Activated naive CD8-positive, alpha-beta T cell treated with anti-CD3 and anti-CD28 coated beads, Interleukin-2, amount 10 ng/mL, durations not matched to agents 7 days and 5 days (primary cell): Measurements from ENCODE around the gene ARF4. TPM values are rescaled to one million over a fixed set of nuclear protein-coding genes. Genes with fewer than 3 reads are reported as not detected.

Experiments
- ATAC-seq: fragments of 150-1000 bp; cut with Tn5 transposase; one replicate; pipeline ENCODE4 v1.10.0; 2021; ENCODE audit warnings: low read depth, moderate library complexity
- POLR2A ChIA-PET: fragments of 350-600 bp; sonication (Branson Sonifier 250); formaldehyde crosslinking; loops from one replicate; lab custom pipeline; 2021; ENCODE audit warnings: antibody characterized with exemption; lab: Charles Lee
- DNase-seq: peaks from one replicate; pipeline ENCODE4 v3.0.0; 2021
- H3K27ac Mint-ChIP-seq: one replicate; pipeline ENCODE4 v1.8.0; 2022; ENCODE audit warnings: mild to moderate bottlenecking, mixed read lengths
- H3K27me3 Mint-ChIP-seq: one replicate; pipeline ENCODE4 v1.8.0; 2022; ENCODE audit warnings: mild to moderate bottlenecking, moderate library complexity, mixed read lengths
- H3K36me3 Mint-ChIP-seq: one replicate; pipeline ENCODE4 v1.8.0; 2021; ENCODE audit warnings: mild to moderate bottlenecking, mixed read lengths
- H3K4me1 Mint-ChIP-seq: one replicate; pipeline ENCODE4 v1.8.0; 2021; ENCODE audit warnings: mixed read lengths
- H3K4me3 Mint-ChIP-seq: one replicate; pipeline ENCODE4 v1.8.0; 2022; ENCODE audit warnings: mild to moderate bottlenecking, moderate library complexity, mixed read lengths
- H3K9me3 Mint-ChIP-seq: one replicate; pipeline ENCODE4 v1.8.0; 2021; ENCODE audit warnings: mixed read lengths
- total RNA-seq, 2 experiments: library from RNA; stranded (reverse); gene quantifications; one replicate each; pipeline ENCODE4 v1.2.3, GENCODE V29; 2021

The ARF4 gene
- total RNA-seq, 2 experiments from 2014 or later, result 46.1 to 46.3 TPM

GRCh38 chr3:57569859-57570450 lies 27.2 kb downstream of the ARF4 start:
- Mint-ChIP-seq H3K9me3 (no peaks in the 10 kb centered on the region), H3K4me1 (no peaks in the 10 kb centered on the region), H3K27ac (no peak overlapping the region), H3K36me3 (peaks cover 26% of the 10 kb centered on the region), H3K4me3 (no peak overlapping the region), H3K27me3 (no peaks in the 10 kb centered on the region)
- POLR2A ChIA-PET, result no interaction called here
- DNase-seq (no peak), ATAC-seq (no peak)

- DNase-seq (no peak), ATAC-seq (no peak)
- POLR2A ChIA-PET, result no interaction called here
- H3K9me3 Mint-ChIP-seq, result peaks cover 2% of the 10 kb centered on the region
- peaks cover 26% of the 10 kb centered on the region for H3K36me3 Mint-ChIP-seq
- H3K27ac Mint-ChIP-seq, result no peak overlapping the region
- H3K27me3 Mint-ChIP-seq, result no peaks in the 10 kb centered on the region
- peaks cover 37% of the 10 kb centered on the region for H3K4me1 Mint-ChIP-seq
- H3K4me3 Mint-ChIP-seq, result peak overlapping the region; percentile 60
These were observed 37.6 kb downstream of the ARF4 start for GRCh38 chr3:57559526-57559925.

GRCh38 chr3:57557085-57557537 lies 40.0 kb downstream of the ARF4 start:
- DNase-seq (peak; percentile 65), ATAC-seq (peak; percentile 64)
- Mint-ChIP-seq H3K36me3 (peaks cover 22% of the 10 kb centered on the region), H3K27me3 (no peaks in the 10 kb centered on the region), H3K27ac (peak overlapping the region; percentile 99), H3K4me1 (peaks cover 34% of the 10 kb centered on the region), H3K9me3 (no peaks in the 10 kb centered on the region), H3K4me3 (peak overlapping the region; percentile 90)
- POLR2A ChIA-PET, result interaction anchor here (0.6 to 3.7 kb wide), 8 partner anchors 9 to 329 kb away, joined by 3 to 55 read pairs (median 3); partner anchors contain the start of genes ARF4 and SLMAP

GRCh38 chr3:57556459-57557084 lies 40.6 kb downstream of the ARF4 start:
- Mint-ChIP-seq H3K4me3 (peak overlapping the region; percentile 90), H3K4me1 (peaks cover 33% of the 10 kb centered on the region), H3K9me3 (no peaks in the 10 kb centered on the region), H3K36me3 (peaks cover 22% of the 10 kb centered on the region), H3K27ac (peak overlapping the region; percentile 99), H3K27me3 (no peaks in the 10 kb centered on the region)
- ATAC-seq, result peak; percentile 46
- POLR2A ChIA-PET, result interaction anchor here (0.6 to 3.7 kb wide), 9 partner anchors 9 to 329 kb away, joined by 3 to 55 read pairs (median 3); partner anchors contain the start of genes ARF4, DENND6A and SLMAP
- DNase-seq, result no peak

GRCh38 chr3:57555738-57556458 lies 41.2 kb downstream of the ARF4 start, which contains the start of gene PDE12:
Gene PDE12 (plus strand): TSS chr3:57556274. CDS start chr3:57556380, 106 bp downstream.
- Mint-ChIP-seq H3K4me3 (peak within 1 kb of the TSS; percentile 90), H3K9me3 (no peaks in the 10 kb centered on the region), H3K36me3 (peaks cover 22% of the 10 kb centered on the region), H3K27ac (peak within 1 kb of the TSS; percentile 99), H3K27me3 (no peaks in the 10 kb centered on the region), H3K4me1 (peaks cover 30% of the 10 kb centered on the region)
- DNase-seq (peak; percentile 82), ATAC-seq (peak; percentile 73)
- POLR2A ChIA-PET, result interaction anchor here (0.5 to 3.7 kb wide), 10 partner anchors 13 to 330 kb away, joined by 3 to 55 read pairs (median 3); partner anchors contain the start of genes ARF4, DENND6A and SLMAP

- Mint-ChIP-seq H3K36me3 (peaks cover 19% of the 10 kb centered on the region), H3K4me1 (peaks cover 26% of the 10 kb centered on the region), H3K4me3 (peak overlapping the region; percentile 90), H3K9me3 (no peaks in the 10 kb centered on the region), H3K27me3 (no peaks in the 10 kb centered on the region), H3K27ac (peak overlapping the region; percentile 99)
- no peak for ATAC-seq
- POLR2A ChIA-PET, result interaction anchor here (0.5 to 3.7 kb wide), 4 partner anchors 13 to 138 kb away, joined by 3 to 55 read pairs (median 4); partner anchors contain the start of genes ARF4 and DENND6A
- no peak for DNase-seq
These were observed 41.8 kb downstream of the ARF4 start for GRCh38 chr3:57555306-57555705.

- POLR2A ChIA-PET, result no interaction called here
- no peak overlapping the region for H3K27ac Mint-ChIP-seq
- DNase-seq (no peak), ATAC-seq (no peak)
- no peaks in the 10 kb centered on the region for H3K9me3 Mint-ChIP-seq
- peaks cover 4% of the 10 kb centered on the region for H3K27me3 Mint-ChIP-seq
- peaks cover 1% of the 10 kb centered on the region for H3K36me3 Mint-ChIP-seq
- H3K4me1 Mint-ChIP-seq, result peaks cover 8% of the 10 kb centered on the region
- no peak overlapping the region for H3K4me3 Mint-ChIP-seq
These were observed 50.5 kb downstream of the ARF4 start for GRCh38 chr3:57546616-57547015.

GRCh38 chr3:57545636-57546268 lies 51.4 kb downstream of the ARF4 start:
- H3K4me1 Mint-ChIP-seq, result peaks cover 8% of the 10 kb centered on the region
- H3K9me3 Mint-ChIP-seq, result no peaks in the 10 kb centered on the region
- POLR2A ChIA-PET, result no interaction called here

GRCh38 chr3:57544181-57545125 lies 52.7 kb downstream of the ARF4 start, which contains the start of gene DNAH12:
Gene DNAH12 (minus strand): TSS chr3:57544344. CDS start chr3:57542870, 1,474 bp downstream.
- Mint-ChIP-seq H3K27ac (no peak within 1 kb of the TSS), H3K36me3 (peaks cover 1% of the 10 kb centered on the region), H3K9me3 (no peaks in the 10 kb centered on the region), H3K4me1 (peaks cover 8% of the 10 kb centered on the region), H3K27me3 (peaks cover 4% of the 10 kb centered on the region), H3K4me3 (peak within 1 kb of the TSS; percentile 4)
- DNase-seq (no peak), ATAC-seq (peak; percentile 36)
- POLR2A ChIA-PET, result no interaction called here

More at GRCh38 chr3:57545636-57546268, 51.4 kb downstream of the ARF4 start:
- ATAC-seq (no peak), DNase-seq (no peak)
- H3K36me3 Mint-ChIP-seq, result peaks cover 1% of the 10 kb centered on the region
- H3K4me3 Mint-ChIP-seq, result no peak overlapping the region
- peaks cover 4% of the 10 kb centered on the region for H3K27me3 Mint-ChIP-seq
- no peak overlapping the region for H3K27ac Mint-ChIP-seq

- no peaks in the 10 kb centered on the region for H3K9me3 Mint-ChIP-seq
- peaks cover 4% of the 10 kb centered on the region for H3K27me3 Mint-ChIP-seq
- H3K27ac Mint-ChIP-seq, result no peak overlapping the region
- ATAC-seq (no peak), DNase-seq (no peak)
- no peaks in the 10 kb centered on the region for H3K36me3 Mint-ChIP-seq
- POLR2A ChIA-PET, result no interaction called here
- no peaks in the 10 kb centered on the region for H3K4me1 Mint-ChIP-seq
- H3K4me3 Mint-ChIP-seq, result no peak overlapping the region
These were observed 58.7 kb downstream of the ARF4 start for GRCh38 chr3:57538465-57538864.

GRCh38 chr3:57530071-57530608 lies 67.0 kb downstream of the ARF4 start:
- ATAC-seq, result no peak
- no peaks in the 10 kb centered on the region for H3K9me3 Mint-ChIP-seq
- POLR2A ChIA-PET, result no interaction called here

More at GRCh38 chr3:57530071-57530608, 67.0 kb downstream of the ARF4 start:
- Mint-ChIP-seq H3K4me1 (no peaks in the 10 kb centered on the region), H3K4me3 (no peak overlapping the region), H3K36me3 (no peaks in the 10 kb centered on the region), H3K27me3 (peaks cover 6% of the 10 kb centered on the region), H3K27ac (no peak overlapping the region)
- no peak for DNase-seq
